GM12878 (cell line): ENCODE results near the gene PSMA1. TPM values are rescaled to one million over a fixed set of nuclear protein-coding genes. Genes with fewer than 3 reads are reported as not detected.

Source experiments
- ATAC-seq: fragments of 200-7000 bp; cut with Tn5 transposase; 3 replicates; pipeline ENCODE4 v1.9.1; 2020; ENCODE audit warnings: mild to moderate bottlenecking, moderate library complexity
- BruUV-seq: library from RNA; stranded (reverse); fragments of 400-500 nt; replicated peaks from 2 replicates; lab custom pipeline; 2021; lab: Mats Ljungman, UMichigan
- CTCF ChIA-PET: fragments of 300-600 bp; sonication (Branson Sonifier 250); formaldehyde crosslinking; extraction: SDS; loops from one replicate; lab custom pipeline; 2021; ENCODE audit warnings: inconsistent platforms; lab: Yijun Ruan, JAX
- POLR2A ChIA-PET: fragments of 350-600 bp; formaldehyde crosslinking; extraction: SDS; loops from one replicate; lab custom pipeline; 2021; ENCODE audit warnings: inconsistent platforms; lab: Charles Lee
- RAD21 ChIA-PET: fragments of 300-600 bp; sonication (Branson Sonifier 250); formaldehyde crosslinking; loops from one replicate; lab custom pipeline; 2023; ENCODE audit warnings: antibody characterized with exemption; ENCODE audit not compliant: unreplicated experiment; lab: Charles Lee
- SMC1A ChIA-PET: fragments of 300-600 bp; sonication (Branson Sonifier 250); formaldehyde crosslinking; loops from one replicate; lab custom pipeline; 2023; ENCODE audit not compliant: unreplicated experiment, uncharacterized antibody; lab: Charles Lee
- DNase-seq: peaks from one replicate; pipeline ENCODE4 v3.0.0-alpha.2; 2011; ENCODE audit warnings: low read depth, low spot score
- FAIRE-seq: peaks from 3 replicates; lab custom pipeline; 2011; peaks lifted over from hg19 to GRCh38; lab: Jason Lieb, UNC
- H2AFZ ChIP-seq: 2 replicates; pipeline ENCODE4 v1.6.0; 2011; ENCODE audit warnings: low read depth, low read length, control low read depth; ENCODE audit not compliant: control insufficient read depth
- H3K27ac ChIP-seq: 2 replicates; pipeline ENCODE4 v1.5.1; 2011; ENCODE audit warnings: control low read depth; ENCODE audit not compliant: control insufficient read depth, insufficient read depth
- H3K27me3 ChIP-seq, 2 experiments: replicated peaks in 1 of 2; 2 replicates each; pipeline versions ENCODE4 v1.6.0 to v1.6.1; 2011; ENCODE audit warnings: low read length in 1 of 2; ENCODE audit not compliant: control insufficient read depth in 2 of 2, insufficient read depth in 2 of 2
- H3K36me3 ChIP-seq, 2 experiments: 2 replicates each; pipeline ENCODE4 v1.5.1; 2011; ENCODE audit warnings: low read length in 1 of 2; ENCODE audit not compliant: control insufficient read depth in 2 of 2, insufficient read depth in 2 of 2
- H3K4me1 ChIP-seq: 2 replicates; pipeline ENCODE4 v1.6.1; 2011; ENCODE audit warnings: mild to moderate bottlenecking, low read length, moderate library complexity, mixed read lengths; ENCODE audit not compliant: control insufficient read depth, insufficient read depth
- H3K4me2 ChIP-seq: 2 replicates; pipeline ENCODE4 v1.6.0; 2011; ENCODE audit warnings: control low read depth; ENCODE audit not compliant: control insufficient read depth, insufficient read depth
- H3K4me3 ChIP-seq: fragments of 200-600 bp; sonication (generic); 2 replicates; pipeline ENCODE4 v1.5.1; 2016
- H3K79me2 ChIP-seq: 2 replicates; pipeline ENCODE4 v1.6.0; 2011; ENCODE audit warnings: low read length; ENCODE audit not compliant: control insufficient read depth, insufficient read depth
- H3K9ac ChIP-seq: 2 replicates; pipeline ENCODE4 v1.8.0; 2011; ENCODE audit warnings: low read length, control low read depth, mixed read lengths; ENCODE audit not compliant: control insufficient read depth, insufficient read depth
- H3K9me3 ChIP-seq: replicated peaks from 3 replicates; pipeline ENCODE4 v1.5.1; 2011; ENCODE audit warnings: mild to moderate bottlenecking, low read length; ENCODE audit not compliant: control insufficient read depth, insufficient read depth
- H4K20me1 ChIP-seq: 2 replicates; pipeline ENCODE4 v1.6.0; 2011; ENCODE audit not compliant: control insufficient read depth, insufficient read depth
- EP300 ChIP-seq, 2 experiments: fragments of 150-350 bp in 1 of 2; IDR thresholded peaks; 2 replicates each; pipeline ENCODE4 v1.6.1; 2011 to 2012; ENCODE audit warnings: low read depth in 2 of 2, low read length in 2 of 2, borderline replicate concordance in 1 of 2, improper control_type of control experiment in 1 of 2, inconsistent platforms in 1 of 2; ENCODE audit not compliant: control insufficient read depth in 1 of 2
- JUND ChIP-seq: IDR thresholded peaks from 2 replicates; pipeline ENCODE4 v1.6.1; 2012; ENCODE audit warnings: low read depth, mild to moderate bottlenecking, low read length, improper control_type of control experiment, moderate library complexity
- POU2F2 ChIP-seq: IDR thresholded peaks from 3 replicates; pipeline ENCODE4 v1.6.1; 2011; ENCODE audit warnings: low read depth, mild to moderate bottlenecking, low read length, borderline replicate concordance
- RAD21 ChIP-seq: IDR thresholded peaks from 2 replicates; pipeline ENCODE4 v1.6.1; 2011; ENCODE audit warnings: mild to moderate bottlenecking, low read depth, low read length, moderate library complexity; ENCODE audit not compliant: insufficient read depth
- SMAD1 ChIP-seq: fragments of 450-650 bp; IDR thresholded peaks from 2 replicates; pipeline ENCODE4 v1.6.1; 2018; ENCODE audit warnings: mild to moderate bottlenecking, low read depth; ENCODE audit not compliant: partially characterized antibody
- WGBS: methylation state at CpG from one replicate; pipeline ENCODE4 v1.1.6; 2016; ENCODE audit warnings: low lambda C conversion rate; ENCODE audit not compliant: insufficient replicate concordance, insufficient coverage; ENCODE audit errors: missing lambda C conversion rate; 5-methylcytosine and 5-hydroxymethylcytosine counted together
- in situ Hi-C: fragments of 300-500 bp; cut with MboI; formaldehyde crosslinking; loops from 9 replicates; pipeline ENCODE4 v1.14.3; 2018; ENCODE audit warnings: mixed read lengths
- intact Hi-C: fragments of 100-400 bp; cut with micrococcal nuclease; formaldehyde crosslinking; loops from one replicate; pipeline ENCODE4 v1.14.2; 2022; ENCODE audit not compliant: unreplicated experiment
- polyA plus RNA-seq, 11 experiments: library from polyadenylated mRNA; depleted of rRNA in 4 of 11; unstranded in 6 of 11; stranded (reverse) in 5 of 11; fragments of >200 nt; fragmentation: Nextera tagmentation in 4 of 11; fragmentation: Illumina TruSeq in 1 of 11; extraction: Ambion mirVana in 4 of 11; extraction: Trizol in 1 of 11; gene quantifications; 1 replicate in 1 of 11; 2 replicates in 10 of 11; pipeline versions ENCODE4 v1.2.1 to v1.2.3, GENCODE V29; 2011 to 2016; ENCODE audit warnings: inconsistent platforms in 2 of 11, missing spikeins in 2 of 11, low read depth in 1 of 11
- total RNA-seq, 4 experiments: library from RNA; depleted of rRNA in 3 of 4; stranded (reverse); fragments of >200 nt in 3 of 4; fragmentation: Illumina TruSeq in 1 of 4; extraction: Trizol in 1 of 4; gene quantifications; 2 replicates each; pipeline versions ENCODE4 v1.2.1 to v1.2.3, GENCODE V29; 2013 to 2021
- TF ChIP-seq, protein P1 (sequence below): fragments of 450-650 bp; IDR thresholded peaks from 2 replicates; pipeline ENCODE4 v1.6.1; 2016; ENCODE audit warnings: mild to moderate bottlenecking
- TF ChIP-seq, protein P2 (sequence below): IDR thresholded peaks from 2 replicates; pipeline ENCODE4 v1.6.1; 2012; ENCODE audit warnings: mild to moderate bottlenecking, low read depth, low read length
- TF ChIP-seq, protein P3 (sequence below): fragments of 450-650 bp; formaldehyde crosslinking; IDR thresholded peaks from 2 replicates; pipeline ENCODE4 v1.5.0; 2022; ENCODE audit warnings: mild to moderate bottlenecking, missing genetic modification characterization

The PSMA1 gene
- total and polyA plus RNA-seq, 10 of the 15 experiments (the other 5 are each of a cell fraction or from before 2014, with no cell fraction given): 185 to 678 (median 299) TPM

DNA sequence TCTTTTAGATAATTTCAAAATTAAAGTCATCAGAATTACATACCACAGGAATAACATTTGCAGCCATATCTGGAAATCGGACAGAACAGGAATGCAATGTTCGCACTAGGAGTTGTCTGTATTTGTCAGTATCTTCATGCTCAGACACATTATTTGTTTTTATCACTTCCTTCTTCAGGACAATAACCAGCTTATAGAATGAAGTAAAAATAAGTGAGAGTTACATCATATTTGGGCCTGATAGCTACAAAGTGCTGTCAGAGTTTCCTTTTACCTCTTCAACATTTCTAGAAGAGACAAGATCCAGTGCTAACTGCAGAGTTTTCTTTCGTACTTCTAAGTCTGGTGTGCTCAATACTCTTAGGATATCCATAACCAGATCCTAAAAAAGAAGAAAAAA is 39.5 kb downstream of the PSMA1 start:
- Histone ChIP-seq H3K4me2 (no peak overlapping the region), H3K27me3 (no peaks in the 10 kb centered on the region), H3K27ac (no peak overlapping the region), H3K79me2 (no peaks in the 10 kb centered on the region), H3K9me3 (no peaks in the 10 kb centered on the region), H4K20me1 (no peaks in the 10 kb centered on the region), H3K36me3 (peaks cover 5 to 32% of the 10 kb centered on the region in 2 experiments), H2AFZ (no peak overlapping the region), H3K4me1 (no peaks in the 10 kb centered on the region), H3K9ac (no peak overlapping the region), H3K4me3 (no peak overlapping the region)
- ChIA-PET RAD21 (interaction anchor here (1.6 kb wide), 1 partner anchor 178 kb away, joined by 3 read pairs; no protein-coding TSS in a partner anchor), CTCF (interaction anchor here (0.7 to 1.9 kb wide), 6 partner anchors 9 to 180 kb away, joined by 3 to 7 read pairs (median 4); no protein-coding TSS in a partner anchor), POLR2A (interaction anchor here (1.7 kb wide), 1 partner anchor 10 kb away, joined by 4 read pairs; no protein-coding TSS in a partner anchor), SMC1A (interaction anchor here (0.6 to 1.4 kb wide), 6 partner anchors 9 to 180 kb away, joined by 3 to 4 read pairs (median 3); no protein-coding TSS in a partner anchor)
- TF ChIP-seq, protein P1, sequence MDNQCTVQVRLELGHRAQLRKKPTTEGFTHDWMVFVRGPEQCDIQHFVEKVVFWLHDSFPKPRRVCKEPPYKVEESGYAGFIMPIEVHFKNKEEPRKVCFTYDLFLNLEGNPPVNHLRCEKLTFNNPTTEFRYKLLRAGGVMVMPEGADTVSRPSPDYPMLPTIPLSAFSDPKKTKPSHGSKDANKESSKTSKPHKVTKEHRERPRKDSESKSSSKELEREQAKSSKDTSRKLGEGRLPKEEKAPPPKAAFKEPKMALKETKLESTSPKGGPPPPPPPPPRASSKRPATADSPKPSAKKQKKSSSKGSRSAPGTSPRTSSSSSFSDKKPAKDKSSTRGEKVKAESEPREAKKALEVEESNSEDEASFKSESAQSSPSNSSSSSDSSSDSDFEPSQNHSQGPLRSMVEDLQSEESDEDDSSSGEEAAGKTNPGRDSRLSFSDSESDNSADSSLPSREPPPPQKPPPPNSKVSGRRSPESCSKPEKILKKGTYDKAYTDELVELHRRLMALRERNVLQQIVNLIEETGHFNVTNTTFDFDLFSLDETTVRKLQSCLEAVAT: no peak
- TF ChIP-seq JUND (no peak), EP300 (IDR thresholded peaks at IDR 0.05; ENCODE audit: borderline replicate concordance in 1 of 2, control insufficient read depth in 1 of 2, low read depth in 2 of 2, low read length in 2 of 2) (no peak), SMAD1 (no peak), RAD21 (no peak), POU2F2 (no peak)
- TF ChIP-seq, protein P2, sequence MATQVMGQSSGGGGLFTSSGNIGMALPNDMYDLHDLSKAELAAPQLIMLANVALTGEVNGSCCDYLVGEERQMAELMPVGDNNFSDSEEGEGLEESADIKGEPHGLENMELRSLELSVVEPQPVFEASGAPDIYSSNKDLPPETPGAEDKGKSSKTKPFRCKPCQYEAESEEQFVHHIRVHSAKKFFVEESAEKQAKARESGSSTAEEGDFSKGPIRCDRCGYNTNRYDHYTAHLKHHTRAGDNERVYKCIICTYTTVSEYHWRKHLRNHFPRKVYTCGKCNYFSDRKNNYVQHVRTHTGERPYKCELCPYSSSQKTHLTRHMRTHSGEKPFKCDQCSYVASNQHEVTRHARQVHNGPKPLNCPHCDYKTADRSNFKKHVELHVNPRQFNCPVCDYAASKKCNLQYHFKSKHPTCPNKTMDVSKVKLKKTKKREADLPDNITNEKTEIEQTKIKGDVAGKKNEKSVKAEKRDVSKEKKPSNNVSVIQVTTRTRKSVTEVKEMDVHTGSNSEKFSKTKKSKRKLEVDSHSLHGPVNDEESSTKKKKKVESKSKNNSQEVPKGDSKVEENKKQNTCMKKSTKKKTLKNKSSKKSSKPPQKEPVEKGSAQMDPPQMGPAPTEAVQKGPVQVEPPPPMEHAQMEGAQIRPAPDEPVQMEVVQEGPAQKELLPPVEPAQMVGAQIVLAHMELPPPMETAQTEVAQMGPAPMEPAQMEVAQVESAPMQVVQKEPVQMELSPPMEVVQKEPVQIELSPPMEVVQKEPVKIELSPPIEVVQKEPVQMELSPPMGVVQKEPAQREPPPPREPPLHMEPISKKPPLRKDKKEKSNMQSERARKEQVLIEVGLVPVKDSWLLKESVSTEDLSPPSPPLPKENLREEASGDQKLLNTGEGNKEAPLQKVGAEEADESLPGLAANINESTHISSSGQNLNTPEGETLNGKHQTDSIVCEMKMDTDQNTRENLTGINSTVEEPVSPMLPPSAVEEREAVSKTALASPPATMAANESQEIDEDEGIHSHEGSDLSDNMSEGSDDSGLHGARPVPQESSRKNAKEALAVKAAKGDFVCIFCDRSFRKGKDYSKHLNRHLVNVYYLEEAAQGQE: no peak
- TF ChIP-seq, protein P3, sequence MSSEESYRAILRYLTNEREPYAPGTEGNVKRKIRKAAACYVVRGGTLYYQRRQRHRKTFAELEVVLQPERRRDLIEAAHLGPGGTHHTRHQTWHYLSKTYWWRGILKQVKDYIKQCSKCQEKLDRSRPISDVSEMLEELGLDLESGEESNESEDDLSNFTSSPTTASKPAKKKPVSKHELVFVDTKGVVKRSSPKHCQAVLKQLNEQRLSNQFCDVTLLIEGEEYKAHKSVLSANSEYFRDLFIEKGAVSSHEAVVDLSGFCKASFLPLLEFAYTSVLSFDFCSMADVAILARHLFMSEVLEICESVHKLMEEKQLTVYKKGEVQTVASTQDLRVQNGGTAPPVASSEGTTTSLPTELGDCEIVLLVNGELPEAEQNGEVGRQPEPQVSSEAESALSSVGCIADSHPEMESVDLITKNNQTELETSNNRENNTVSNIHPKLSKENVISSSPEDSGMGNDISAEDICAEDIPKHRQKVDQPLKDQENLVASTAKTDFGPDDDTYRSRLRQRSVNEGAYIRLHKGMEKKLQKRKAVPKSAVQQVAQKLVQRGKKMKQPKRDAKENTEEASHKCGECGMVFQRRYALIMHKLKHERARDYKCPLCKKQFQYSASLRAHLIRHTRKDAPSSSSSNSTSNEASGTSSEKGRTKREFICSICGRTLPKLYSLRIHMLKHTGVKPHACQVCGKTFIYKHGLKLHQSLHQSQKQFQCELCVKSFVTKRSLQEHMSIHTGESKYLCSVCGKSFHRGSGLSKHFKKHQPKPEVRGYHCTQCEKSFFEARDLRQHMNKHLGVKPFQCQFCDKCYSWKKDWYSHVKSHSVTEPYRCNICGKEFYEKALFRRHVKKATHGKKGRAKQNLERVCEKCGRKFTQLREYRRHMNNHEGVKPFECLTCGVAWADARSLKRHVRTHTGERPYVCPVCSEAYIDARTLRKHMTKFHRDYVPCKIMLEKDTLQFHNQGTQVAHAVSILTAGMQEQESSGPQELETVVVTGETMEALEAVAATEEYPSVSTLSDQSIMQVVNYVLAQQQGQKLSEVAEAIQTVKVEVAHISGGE: no peak
- in situ Hi-C loops (no loop called here), intact Hi-C loops (no loop called here)
- ATAC-seq (no peak), DNase-seq (no peak), FAIRE-seq (no peak)
- WGBS: 100% methylated on average over 3 of the region's 3 CpGs
- no TSS peak for BruUV-seq
